Mesendoderm (in vitro differentiated cells): ENCODE measurements around the gene OASL.

Experiments used
- DNase-seq: peaks from one replicate; pipeline ENCODE4 v3.0.0; 2013
- H2AK5ac ChIP-seq: 2 replicates; pipeline ENCODE4 v1.6.1; 2013; ENCODE audit warnings: low read length, inconsistent platforms
- H2BK120ac ChIP-seq: 2 replicates; pipeline ENCODE4 v1.6.1; 2013; ENCODE audit warnings: low read depth, mild to moderate bottlenecking, low read length, moderate library complexity, mixed read lengths
- H2BK15ac ChIP-seq: replicated peaks from 2 replicates; pipeline ENCODE4 v1.6.1; 2013; ENCODE audit warnings: low read depth, mild to moderate bottlenecking, moderate library complexity
- H2BK5ac ChIP-seq: 2 replicates; pipeline ENCODE4 v1.6.1; 2013; ENCODE audit warnings: low read length, inconsistent platforms
- H3K18ac ChIP-seq: 2 replicates; pipeline ENCODE4 v1.6.1; 2013; ENCODE audit warnings: mild to moderate bottlenecking, low read length, mixed read lengths
- H3K23ac ChIP-seq: one replicate; pipeline ENCODE4 v1.6.1; 2013; ENCODE audit warnings: low read length
- H3K27ac ChIP-seq: 2 replicates; pipeline ENCODE4 v1.5.1; 2013; ENCODE audit warnings: low read depth, mild to moderate bottlenecking, inconsistent platforms, low read length, moderate library complexity
- H3K27me3 ChIP-seq: 2 replicates; pipeline ENCODE4 v1.6.1; 2013; ENCODE audit warnings: low read length, control low read depth, mild to moderate bottlenecking, inconsistent platforms; ENCODE audit not compliant: insufficient read depth, poor library complexity
- H3K36me3 ChIP-seq: 2 replicates; pipeline ENCODE4 v1.6.1; 2013; ENCODE audit warnings: low read length, inconsistent platforms; ENCODE audit not compliant: control insufficient read depth, insufficient read depth
- H3K4ac ChIP-seq: one replicate; pipeline ENCODE4 v1.6.1; 2013; ENCODE audit warnings: low read depth, mild to moderate bottlenecking, low read length, moderate library complexity
- H3K4me1 ChIP-seq: 2 replicates; pipeline ENCODE4 v1.6.1; 2013; ENCODE audit warnings: low read depth, low read length, inconsistent platforms; ENCODE audit not compliant: control insufficient read depth
- H3K4me2 ChIP-seq: 2 replicates; pipeline ENCODE4 v1.6.1; 2013; ENCODE audit warnings: low read length
- H3K4me3 ChIP-seq: 2 replicates; pipeline ENCODE4 v1.5.1; 2013; ENCODE audit warnings: mild to moderate bottlenecking, low read length
- H3K56ac ChIP-seq: one replicate; pipeline ENCODE4 v1.6.1; 2013; ENCODE audit warnings: low read length
- H3K79me1 ChIP-seq: 2 replicates; pipeline ENCODE4 v1.6.1; 2013; ENCODE audit warnings: low read length, inconsistent platforms
- H3K79me2 ChIP-seq: 2 replicates; pipeline ENCODE4 v1.6.1; 2013; ENCODE audit warnings: mild to moderate bottlenecking, low read length; ENCODE audit not compliant: control insufficient read depth, insufficient read depth
- H3K9ac ChIP-seq: 2 replicates; pipeline ENCODE4 v1.6.1; 2013; ENCODE audit warnings: low read length, inconsistent platforms
- H4K5ac ChIP-seq: one replicate; pipeline ENCODE4 v1.6.1; 2013; ENCODE audit warnings: low read length
- H4K8ac ChIP-seq: one replicate; pipeline ENCODE4 v1.6.1; 2013; ENCODE audit warnings: low read depth, mild to moderate bottlenecking, control low read depth, low read length, moderate library complexity
- WGBS: extraction: QIAGEN DNeasy Blood & Tissue Kit; methylation state at CpG from one replicate; pipeline ENCODE4 v1.1.7; 2013; ENCODE audit warnings: low lambda C conversion rate, missing lambda C conversion rate; ENCODE audit not compliant: insufficient coverage; ENCODE audit errors: extremely low coverage; 5-methylcytosine and 5-hydroxymethylcytosine counted together

OASL gene

DNA sequence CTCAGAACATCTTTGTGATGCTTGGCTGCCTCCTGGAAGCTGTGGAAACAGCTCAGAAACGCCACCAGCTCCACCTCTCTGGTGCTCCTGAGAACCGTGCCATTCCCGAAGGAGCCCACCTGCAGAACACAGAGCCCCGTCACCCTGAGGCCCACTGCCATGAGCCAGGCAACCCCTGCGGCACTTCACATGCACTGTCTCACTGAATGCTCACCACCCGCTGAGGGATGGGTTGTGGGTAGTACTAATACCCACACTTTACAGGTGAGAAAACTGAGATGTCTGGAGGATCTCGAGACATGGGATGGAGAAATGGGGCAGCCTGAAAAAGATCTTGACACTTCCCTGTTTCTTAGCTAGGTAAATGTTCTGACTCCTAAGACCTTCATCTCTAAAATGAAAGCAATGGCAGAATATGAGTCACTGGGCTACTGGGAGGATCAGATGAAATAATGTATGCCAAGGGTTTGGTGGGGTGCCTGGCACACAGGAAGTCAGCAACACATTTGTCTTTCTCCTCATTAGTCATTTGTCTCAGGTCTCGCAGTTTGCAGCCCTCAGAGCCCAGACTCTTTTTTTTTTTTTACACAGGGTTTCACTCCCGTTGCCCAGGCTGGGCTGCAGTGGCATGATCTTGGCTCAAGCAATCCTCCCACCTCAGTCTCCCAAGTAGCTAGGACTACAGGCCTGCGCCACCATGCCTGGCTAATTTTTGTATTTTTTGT is 5.3 kb downstream of the OASL start:
- no peak overlapping the region for H3K4me2 ChIP-seq

DNA sequence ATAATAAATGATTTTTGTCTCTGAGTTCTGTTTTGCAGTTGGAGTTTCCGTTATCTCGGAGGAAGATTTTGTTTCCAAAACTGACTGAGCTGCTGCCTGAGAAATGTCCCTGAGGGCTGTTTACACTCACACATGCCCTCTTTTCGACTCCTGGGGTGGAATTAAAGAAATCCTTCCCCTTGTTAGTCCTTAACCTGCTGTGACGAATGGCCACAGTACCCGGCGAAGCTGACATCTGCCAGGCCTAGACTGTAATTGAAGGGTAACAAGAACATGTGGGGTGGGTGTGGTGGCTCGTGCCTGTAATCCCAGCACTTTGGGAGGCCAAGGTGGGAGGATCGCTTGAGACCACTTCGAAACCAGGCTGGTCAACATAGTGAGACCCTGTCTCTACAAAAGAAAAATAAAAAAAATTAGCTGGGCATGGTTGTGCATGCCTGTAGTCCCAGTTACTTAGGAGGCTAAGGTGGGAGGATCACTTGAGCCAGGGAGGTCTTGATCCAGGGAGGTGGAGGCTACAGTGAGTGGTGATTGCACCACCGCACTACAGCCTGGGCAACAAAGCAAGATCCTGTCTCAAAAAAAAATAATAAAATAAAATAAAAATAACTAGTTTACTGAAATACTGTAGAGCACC is 8.4 kb downstream of the OASL start:
- Histone ChIP-seq H2BK120ac (no peak overlapping the region), H3K27me3 (no peaks in the 10 kb centered on the region), H2AK5ac (no peak overlapping the region), H3K36me3 (no peaks in the 10 kb centered on the region), H3K18ac (no peak overlapping the region), H3K56ac (no peak overlapping the region), H3K4me1 (no peaks in the 10 kb centered on the region), H3K79me2 (no peaks in the 10 kb centered on the region), H3K27ac (no peak overlapping the region), H3K4ac (no peak overlapping the region), H4K5ac (no peak overlapping the region), H2BK15ac (no peak overlapping the region), H3K4me2 (no peak overlapping the region), H3K23ac (no peak overlapping the region), H2BK5ac (no peak overlapping the region), H3K4me3 (no peak overlapping the region), H3K9ac (no peak overlapping the region), H4K8ac (no peak overlapping the region), H3K79me1 (no peaks in the 10 kb centered on the region)
- WGBS = no CpG with 5 or more reads among the region's 10 CpGs
- DNase-seq = no peak

More for the DNA sequence above, 5.3 kb downstream of the OASL start:
- no CpG with 5 or more reads among the region's 10 CpGs for WGBS
- no peak overlapping the region for H4K8ac ChIP-seq
- H3K4me3 ChIP-seq = no peak overlapping the region
- no peaks in the 10 kb centered on the region for H3K4me1 ChIP-seq
- H3K56ac ChIP-seq = no peak overlapping the region
- no peaks in the 10 kb centered on the region for H3K79me1 ChIP-seq
- no peak for DNase-seq
- H3K23ac ChIP-seq = no peak overlapping the region
- no peaks in the 10 kb centered on the region for H3K27me3 ChIP-seq
- H3K9ac ChIP-seq = no peak overlapping the region
- H2BK5ac ChIP-seq = no peak overlapping the region
- no peak overlapping the region for H2BK120ac ChIP-seq
- H3K18ac ChIP-seq = no peak overlapping the region
- H2BK15ac ChIP-seq = no peak overlapping the region
- no peaks in the 10 kb centered on the region for H3K79me2 ChIP-seq
- H4K5ac ChIP-seq = no peak overlapping the region
- no peaks in the 10 kb centered on the region for H3K36me3 ChIP-seq
- no peak overlapping the region for H2AK5ac ChIP-seq
- no peak overlapping the region for H3K4ac ChIP-seq
- no peak overlapping the region for H3K27ac ChIP-seq

DNA sequence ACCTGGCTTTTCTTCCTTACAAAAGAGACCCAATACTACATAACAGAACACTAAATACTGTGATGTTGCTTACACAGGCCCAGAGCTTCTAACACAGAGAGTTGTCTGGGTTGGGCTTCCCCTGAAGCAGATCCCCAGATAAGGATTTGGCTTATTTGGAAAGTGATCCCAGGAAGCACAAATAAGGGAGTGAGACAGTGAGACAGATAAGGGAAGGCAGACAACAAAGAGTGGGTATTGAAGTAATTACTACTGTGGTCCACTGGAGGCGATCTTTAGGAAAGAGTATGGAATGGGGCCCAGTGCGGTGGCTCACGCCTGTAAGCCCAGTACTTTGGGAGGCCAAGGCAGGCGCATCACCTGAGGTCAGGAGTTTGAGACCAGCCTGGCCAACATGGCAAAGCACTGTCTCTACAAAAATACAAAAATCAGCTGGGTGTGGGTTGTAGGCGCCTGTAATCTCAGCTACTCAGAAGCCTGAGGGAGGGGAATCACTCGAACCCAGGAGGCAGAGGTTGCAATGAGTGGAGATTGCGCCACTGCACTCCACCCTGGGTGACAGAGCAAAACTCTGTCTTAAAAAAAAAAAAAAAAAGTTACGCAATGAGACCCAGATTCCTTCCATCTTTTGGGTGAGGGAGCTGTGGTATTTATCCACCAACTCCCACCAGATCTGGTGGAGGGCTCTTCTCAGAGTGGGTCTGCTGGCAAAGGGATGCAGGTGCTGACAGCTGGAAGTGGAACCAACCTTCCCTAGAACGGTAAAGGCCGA is 12.6 kb downstream of the OASL start:
- H2AK5ac ChIP-seq = no peak overlapping the region
- WGBS = no CpG with 5 or more reads among the region's 10 CpGs

DNA sequence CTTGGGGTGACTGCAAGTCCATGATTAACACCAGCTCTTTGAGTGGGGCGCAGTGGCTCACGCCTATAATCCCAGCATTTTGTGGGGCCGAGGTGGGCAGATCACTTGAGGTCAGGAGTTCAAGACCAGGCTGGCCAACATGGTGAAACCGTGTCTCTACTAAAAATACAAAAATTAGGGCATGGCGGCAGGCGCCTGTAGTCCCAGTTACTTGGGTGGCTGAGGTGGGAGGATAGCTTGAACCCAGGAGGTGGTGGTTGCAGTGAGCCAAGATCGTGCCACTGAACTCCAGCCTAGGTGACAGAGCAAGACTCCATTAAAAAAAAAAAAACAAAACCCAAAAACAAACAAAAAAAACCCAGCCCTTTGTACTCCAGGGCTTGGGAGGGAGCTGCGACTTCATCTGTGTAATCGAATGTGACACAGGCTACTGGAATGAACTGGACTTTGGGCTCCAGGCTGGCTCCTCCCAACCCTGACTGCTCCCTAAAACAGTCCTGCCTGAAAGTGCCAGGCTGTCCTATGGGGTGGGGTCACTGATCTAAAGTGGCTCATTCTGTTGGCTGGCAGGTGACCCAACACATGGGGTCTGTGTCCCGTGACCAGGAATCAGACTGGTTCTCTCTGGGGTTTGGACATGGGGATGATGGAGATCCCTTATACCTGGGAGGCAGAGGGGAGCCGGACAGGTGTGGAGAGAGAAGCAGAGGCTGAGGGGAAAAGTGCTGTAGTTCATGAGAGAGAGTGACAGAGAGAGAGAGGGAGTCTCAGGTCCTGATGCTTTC is 13.4 kb downstream of the OASL start:
- Histone ChIP-seq H3K4me2 (no peak overlapping the region), H3K23ac (no peak overlapping the region), H2BK5ac (no peak overlapping the region), H4K8ac (no peak overlapping the region), H3K4me3 (no peak overlapping the region), H2BK120ac (peak overlapping the region; percentile 63), H2AK5ac (no peak overlapping the region), H3K79me2 (no peaks in the 10 kb centered on the region), H3K27me3 (no peaks in the 10 kb centered on the region), H2BK15ac (no peak overlapping the region), H3K9ac (no peak overlapping the region), H3K79me1 (no peaks in the 10 kb centered on the region), H3K56ac (peak overlapping the region; percentile 29), H3K4me1 (no peaks in the 10 kb centered on the region), H4K5ac (no peak overlapping the region), H3K18ac (no peak overlapping the region), H3K36me3 (no peaks in the 10 kb centered on the region), H3K4ac (no peak overlapping the region), H3K27ac (no peak overlapping the region)
- DNase-seq = no peak
- WGBS = no CpG with 5 or more reads among the region's 11 CpGs

More for the DNA sequence above, 12.6 kb downstream of the OASL start:
- Histone ChIP-seq H3K36me3 (no peaks in the 10 kb centered on the region), H2BK5ac (no peak overlapping the region), H3K9ac (no peak overlapping the region), H4K8ac (no peak overlapping the region), H3K4me1 (no peaks in the 10 kb centered on the region), H3K23ac (no peak overlapping the region), H3K27ac (no peak overlapping the region), H4K5ac (no peak overlapping the region), H2BK120ac (no peak overlapping the region), H3K4me3 (no peak overlapping the region), H3K27me3 (no peaks in the 10 kb centered on the region), H3K79me2 (no peaks in the 10 kb centered on the region), H3K18ac (no peak overlapping the region), H2BK15ac (no peak overlapping the region), H3K56ac (no peak overlapping the region), H3K4ac (no peak overlapping the region), H3K4me2 (no peak overlapping the region), H3K79me1 (no peaks in the 10 kb centered on the region)
- DNase-seq = peak; percentile 90

- Histone ChIP-seq H4K5ac (no peak overlapping the region), H2BK120ac (no peak overlapping the region), H3K79me1 (no peaks in the 10 kb centered on the region), H3K4ac (no peak overlapping the region), H3K4me2 (no peak overlapping the region), H3K18ac (no peak overlapping the region), H3K56ac (no peak overlapping the region), H2AK5ac (no peak overlapping the region), H3K4me1 (no peaks in the 10 kb centered on the region), H4K8ac (no peak overlapping the region), H3K36me3 (no peaks in the 10 kb centered on the region), H3K23ac (no peak overlapping the region), H3K9ac (no peak overlapping the region), H3K27me3 (no peaks in the 10 kb centered on the region), H2BK15ac (no peak overlapping the region), H3K27ac (no peak overlapping the region), H3K79me2 (no peaks in the 10 kb centered on the region), H2BK5ac (no peak overlapping the region), H3K4me3 (no peak overlapping the region)
- WGBS = no CpG with 5 or more reads among the region's 8 CpGs
- no peak for DNase-seq
Observed at GRCh38 chr12:121023799-121024198, 15.2 kb downstream of the OASL start.
